Esophagus muscularis mucosa (tissue), 3 donors: ENCODE measurements around the gene SCAANT1.

ENCODE experiments used
- CTCF ChIP-seq, 3 experiments: fragments of 200-600 bp in 2 of 3; fragments of 450-650 bp in 1 of 3; sonication (generic) in 2 of 3; IDR thresholded peaks; one replicate each; pipeline ENCODE4 v1.5.1; 2017 to 2019; ENCODE audit warnings: antibody characterized with exemption in 3 of 3, mild to moderate bottlenecking in 2 of 3, moderate library complexity in 1 of 3
- POLR2A ChIP-seq: fragments of 450-650 bp; IDR thresholded peaks from one replicate; pipeline ENCODE4 v1.6.1; 2017; ENCODE audit warnings: antibody characterized with exemption, moderate library complexity, mild to moderate bottlenecking, low read depth
- POLR2AphosphoS5 ChIP-seq, 2 donors: sonication (generic); formaldehyde crosslinking; IDR thresholded peaks; one replicate each; pipeline ENCODE4 v1.6.1; 2017; ENCODE audit warnings: antibody characterized with exemption in 2 of 2

- no peak for TF ChIP-seq POLR2AphosphoS5 (IDR thresholded peaks at IDR 0.05)
- TF ChIP-seq POLR2A: no peak
- no peak for TF ChIP-seq CTCF (IDR thresholded peaks at IDR 0.05)
These were observed 39.5 kb upstream of the SCAANT1 start for GRCh38 chr3:63951492-63952247.
